Choroid plexus epithelial cell (primary cell): Measurements from ENCODE around the gene MPP2.

Experiments used
- DNase-seq: peaks from one replicate; pipeline ENCODE4 v3.0.0-alpha.2; 2010; ENCODE audit warnings: low read depth
- H3K4me3 ChIP-seq: 2 replicates; pipeline ENCODE4 v1.5.1; 2011; ENCODE audit warnings: low read depth, mild to moderate bottlenecking, control low read depth, low read length, moderate library complexity
- TF ChIP-seq, protein P1 (sequence below): conservative IDR thresholded peaks from 2 replicates; pipeline ENCODE4 v1.5.1; 2011; ENCODE audit warnings: low read depth, mild to moderate bottlenecking, control low read depth, inconsistent platforms, low read length, moderate library complexity

The MPP2 gene, protein sequence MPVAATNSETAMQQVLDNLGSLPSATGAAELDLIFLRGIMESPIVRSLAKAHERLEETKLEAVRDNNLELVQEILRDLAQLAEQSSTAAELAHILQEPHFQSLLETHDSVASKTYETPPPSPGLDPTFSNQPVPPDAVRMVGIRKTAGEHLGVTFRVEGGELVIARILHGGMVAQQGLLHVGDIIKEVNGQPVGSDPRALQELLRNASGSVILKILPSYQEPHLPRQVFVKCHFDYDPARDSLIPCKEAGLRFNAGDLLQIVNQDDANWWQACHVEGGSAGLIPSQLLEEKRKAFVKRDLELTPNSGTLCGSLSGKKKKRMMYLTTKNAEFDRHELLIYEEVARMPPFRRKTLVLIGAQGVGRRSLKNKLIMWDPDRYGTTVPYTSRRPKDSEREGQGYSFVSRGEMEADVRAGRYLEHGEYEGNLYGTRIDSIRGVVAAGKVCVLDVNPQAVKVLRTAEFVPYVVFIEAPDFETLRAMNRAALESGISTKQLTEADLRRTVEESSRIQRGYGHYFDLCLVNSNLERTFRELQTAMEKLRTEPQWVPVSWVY

DNA sequence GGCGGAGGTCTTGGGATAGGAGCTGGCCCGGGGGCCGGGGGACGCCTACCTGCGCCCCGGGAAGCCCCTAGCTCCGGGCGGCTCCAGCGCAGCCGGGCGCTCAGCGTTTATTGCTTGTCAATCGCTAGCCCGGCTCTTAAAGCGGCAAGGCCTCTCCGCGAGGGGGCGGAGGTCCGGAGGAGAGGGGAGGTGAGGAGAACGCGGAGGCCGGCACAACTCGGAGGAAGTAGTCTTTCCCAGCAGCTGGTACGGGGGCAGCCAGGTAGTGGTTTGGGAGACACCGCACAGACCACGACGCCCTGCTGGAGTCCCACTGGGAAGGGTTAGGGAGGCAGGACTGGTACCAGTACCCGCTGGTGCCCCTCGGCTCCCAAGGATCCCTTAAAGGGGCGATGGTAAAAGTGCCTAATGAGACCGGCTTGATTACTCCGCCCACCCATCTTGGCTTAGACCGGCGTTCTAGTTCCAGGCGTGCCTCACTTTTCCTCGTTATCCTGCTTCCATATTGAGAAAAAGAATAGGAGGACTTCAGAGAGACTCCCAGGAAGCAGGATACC, at the start of gene MPP2:
TSS of gene MPP2 (minus strand) at position 112 of the 557 bp plus-strand sequence. CDS start 3,076 bp downstream, outside the sequence.
- TF ChIP-seq, protein P1, sequence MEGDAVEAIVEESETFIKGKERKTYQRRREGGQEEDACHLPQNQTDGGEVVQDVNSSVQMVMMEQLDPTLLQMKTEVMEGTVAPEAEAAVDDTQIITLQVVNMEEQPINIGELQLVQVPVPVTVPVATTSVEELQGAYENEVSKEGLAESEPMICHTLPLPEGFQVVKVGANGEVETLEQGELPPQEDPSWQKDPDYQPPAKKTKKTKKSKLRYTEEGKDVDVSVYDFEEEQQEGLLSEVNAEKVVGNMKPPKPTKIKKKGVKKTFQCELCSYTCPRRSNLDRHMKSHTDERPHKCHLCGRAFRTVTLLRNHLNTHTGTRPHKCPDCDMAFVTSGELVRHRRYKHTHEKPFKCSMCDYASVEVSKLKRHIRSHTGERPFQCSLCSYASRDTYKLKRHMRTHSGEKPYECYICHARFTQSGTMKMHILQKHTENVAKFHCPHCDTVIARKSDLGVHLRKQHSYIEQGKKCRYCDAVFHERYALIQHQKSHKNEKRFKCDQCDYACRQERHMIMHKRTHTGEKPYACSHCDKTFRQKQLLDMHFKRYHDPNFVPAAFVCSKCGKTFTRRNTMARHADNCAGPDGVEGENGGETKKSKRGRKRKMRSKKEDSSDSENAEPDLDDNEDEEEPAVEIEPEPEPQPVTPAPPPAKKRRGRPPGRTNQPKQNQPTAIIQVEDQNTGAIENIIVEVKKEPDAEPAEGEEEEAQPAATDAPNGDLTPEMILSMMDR, result peak; percentile 29
- H3K4me3 ChIP-seq, result peak within 1 kb of the TSS; percentile 71
- peak; percentile 79 for DNase-seq

DNA sequence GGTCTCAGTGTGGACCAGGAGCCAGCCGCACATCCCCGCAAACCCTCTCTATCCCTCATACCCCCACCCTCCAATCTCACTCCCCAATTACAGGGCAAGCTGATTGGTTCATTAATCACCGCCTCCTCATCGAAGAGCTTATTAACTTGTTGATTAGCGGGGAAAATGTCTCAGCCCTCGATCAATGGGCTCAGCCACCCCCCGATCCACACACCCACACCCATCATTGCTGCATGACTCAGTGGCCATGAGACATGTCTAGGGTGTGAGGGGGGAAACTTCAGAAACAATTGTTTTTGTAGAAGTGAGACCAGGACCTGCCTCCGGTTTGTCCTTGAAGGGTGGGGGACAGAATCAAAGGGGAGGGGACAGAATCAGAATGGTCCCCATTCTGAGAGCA, 48.9 kb upstream of the MPP2 start:
- H3K4me3 ChIP-seq, result no peak overlapping the region
- no peak for DNase-seq
- TF ChIP-seq, protein P1, result no peak

DNA sequence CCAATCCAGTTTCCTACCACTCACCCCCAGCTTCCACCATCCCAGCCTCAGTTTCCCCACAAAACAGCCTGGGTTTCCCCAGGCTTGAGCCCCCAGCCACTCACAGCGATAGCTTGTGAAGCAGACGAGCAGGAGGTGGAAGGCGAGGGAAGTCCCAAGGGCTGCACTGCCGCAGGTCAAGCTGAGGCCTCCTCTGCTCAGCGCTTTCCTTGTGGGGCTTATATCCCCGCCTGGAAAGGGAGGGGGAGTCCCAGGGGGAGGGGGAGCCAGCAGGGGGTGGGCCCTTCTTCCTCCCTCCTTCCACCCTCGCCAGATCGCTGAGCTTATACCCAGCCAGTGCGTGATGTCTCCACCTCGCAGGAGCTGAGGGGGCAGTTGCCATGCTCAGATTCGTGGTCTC, 46.4 kb upstream of the MPP2 start, which contains the start of gene PYY:
TSS of gene PYY (minus strand) at position 195 of the 400 bp plus-strand sequence. CDS start 457 bp downstream, outside the sequence.
- no peak for DNase-seq
- TF ChIP-seq, protein P1, result no peak
- no peak within 1 kb of the TSS for H3K4me3 ChIP-seq

DNA sequence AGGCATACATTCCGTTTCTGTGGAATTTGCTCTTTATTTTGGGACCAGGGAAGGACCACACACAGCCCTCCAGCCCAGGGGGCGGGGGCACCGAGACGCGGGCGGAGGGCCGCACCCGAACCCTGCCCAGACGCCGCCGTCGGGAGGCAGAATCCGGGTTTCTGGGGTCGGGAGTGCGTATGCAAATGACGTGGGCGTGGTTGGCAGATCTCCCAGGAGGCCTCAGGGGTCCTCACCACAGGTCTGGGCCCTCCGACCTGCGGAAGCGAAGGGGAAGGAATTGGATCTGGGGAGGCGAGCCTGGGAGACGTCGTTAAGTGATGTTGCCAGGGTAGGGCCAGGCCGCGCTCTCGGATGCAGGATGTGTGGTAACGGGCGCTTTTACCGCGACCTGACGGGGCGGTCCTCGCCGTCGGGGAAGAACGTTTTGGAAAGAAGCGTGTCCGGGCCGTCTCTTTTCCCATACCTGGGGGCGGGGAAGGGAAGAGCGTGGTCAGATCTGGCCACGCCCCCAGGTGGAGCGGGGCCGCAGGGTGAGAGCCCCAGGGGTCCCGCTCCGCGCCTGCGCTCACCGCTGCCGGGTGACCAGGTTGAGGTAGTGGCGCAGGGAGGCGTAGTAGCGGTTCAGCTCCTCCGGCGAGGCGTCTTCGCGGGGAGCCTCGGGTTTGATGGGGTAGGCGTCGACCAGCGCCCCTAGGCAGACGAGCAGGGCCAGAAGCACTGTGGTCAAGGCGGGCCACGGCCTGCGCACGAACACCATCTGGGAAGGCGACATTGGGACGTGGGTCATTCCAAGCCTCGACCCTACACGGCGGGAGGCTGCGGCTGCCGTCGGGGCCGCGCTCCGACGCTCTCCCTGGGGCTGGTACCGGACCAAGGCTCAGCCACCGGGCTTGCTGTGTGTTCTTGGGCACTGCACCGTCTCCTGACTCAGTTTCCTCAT, 45.7 kb upstream of the MPP2 start:
- TF ChIP-seq, protein P1, result no peak
- peak; percentile 39 for DNase-seq
- no peak overlapping the region for H3K4me3 ChIP-seq

DNA sequence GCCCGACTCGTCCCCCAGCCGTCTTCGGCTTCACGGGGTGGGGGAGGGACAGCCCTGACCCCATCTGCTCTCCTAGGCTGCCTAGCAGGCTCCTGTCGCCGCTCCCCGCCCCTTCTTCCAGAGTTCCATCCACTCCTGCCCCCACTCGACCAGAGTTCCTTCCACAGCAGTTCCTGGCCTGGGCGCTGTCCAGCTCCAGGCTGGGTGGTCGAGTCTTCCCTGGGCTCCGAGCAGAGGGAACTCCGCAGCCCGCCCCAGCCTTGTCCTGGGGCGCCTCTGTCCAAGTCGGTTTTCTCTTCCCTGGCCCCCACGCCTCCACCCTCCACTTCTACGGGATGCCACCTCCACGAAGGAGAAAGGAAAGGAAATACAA, 45.0 kb upstream of the MPP2 start:
- TF ChIP-seq, protein P1, result no peak
- H3K4me3 ChIP-seq, result no peak overlapping the region
- DNase-seq, result no peak

DNA sequence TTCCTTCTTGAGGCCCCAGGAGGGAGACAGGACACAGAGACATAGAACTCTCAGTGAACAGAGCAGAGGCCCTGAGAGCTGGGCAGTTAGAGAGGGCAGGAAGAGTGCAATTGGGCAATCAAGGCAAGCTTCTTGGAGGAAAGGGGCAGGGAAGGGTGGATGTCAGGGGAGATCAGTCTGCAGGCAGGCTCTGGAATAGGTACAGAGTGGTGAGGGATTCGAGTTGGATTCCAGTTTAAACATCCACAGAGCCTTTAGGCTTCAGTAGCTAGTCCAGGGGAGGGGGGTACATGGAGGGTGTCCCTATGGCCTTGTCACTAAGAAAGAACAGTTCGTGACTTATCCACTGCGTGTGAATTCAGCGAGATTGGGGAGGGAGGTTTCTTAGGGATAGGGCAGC, 44.4 kb upstream of the MPP2 start:
- no peak overlapping the region for H3K4me3 ChIP-seq
- TF ChIP-seq, protein P1, result no peak

More for the DNA sequence above, 44.4 kb upstream of the MPP2 start:
- no peak for DNase-seq
